IMR-90 (cell line): Measurements from ENCODE around the gene FERMT3. TPM values are rescaled to one million over a fixed set of nuclear protein-coding genes. Genes with fewer than 3 reads are reported as not detected.

Source experiments
- ATAC-seq: fragments of 200-7000 bp; cut with Tn5 transposase; 2 replicates; pipeline ENCODE4 v1.9.1; 2020; ENCODE audit warnings: low read depth, mild to moderate bottlenecking, moderate library complexity
- BruUV-seq: library from RNA; stranded (reverse); fragments of 400-500 nt; replicated peaks from 2 replicates; lab custom pipeline; 2021; lab: Mats Ljungman, UMichigan
- CTCF ChIA-PET: fragments of 300-600 bp; formaldehyde crosslinking; extraction: SDS; loops from one replicate; lab custom pipeline; 2021; ENCODE audit warnings: antibody characterized with exemption; lab: Yijun Ruan, JAX
- POLR2A ChIA-PET: fragments of 300-600 bp; sonication (Branson Sonifier 250); formaldehyde crosslinking; loops from one replicate; lab custom pipeline; 2022; ENCODE audit warnings: antibody characterized with exemption; ENCODE audit not compliant: unreplicated experiment; lab: Charles Lee
- DNase-seq: peaks from one replicate; pipeline ENCODE4 v3.0.0; 2013
- H2AFZ ChIP-seq: replicated peaks from 2 replicates; pipeline ENCODE3; 2013; ENCODE audit warnings: low read length, mild to moderate bottlenecking; ENCODE audit not compliant: poor library complexity
- H2AK5ac ChIP-seq: 2 replicates; pipeline ENCODE4 v1.6.1; 2013; ENCODE audit warnings: low read depth, low read length, inconsistent platforms
- H2AK9ac ChIP-seq: replicated peaks from 2 replicates; pipeline ENCODE3; 2013; ENCODE audit warnings: mild to moderate bottlenecking, low read depth, low read length, moderate library complexity; ENCODE audit not compliant: poor library complexity
- H2BK120ac ChIP-seq: 2 replicates; pipeline ENCODE4 v1.6.1; 2013; ENCODE audit warnings: low read depth, low read length, inconsistent platforms
- H2BK15ac ChIP-seq: 3 replicates; pipeline ENCODE4 v1.6.1; 2013; ENCODE audit warnings: low read depth, low read length, inconsistent platforms
- H2BK20ac ChIP-seq: 2 replicates; pipeline ENCODE4 v1.6.1; 2013; ENCODE audit warnings: low read depth, mild to moderate bottlenecking, inconsistent platforms, low read length, moderate library complexity
- H2BK5ac ChIP-seq: 2 replicates; pipeline ENCODE4 v1.6.1; 2013; ENCODE audit warnings: mild to moderate bottlenecking, low read depth, low read length, inconsistent platforms; ENCODE audit not compliant: poor library complexity, severe bottlenecking
- H3K14ac ChIP-seq: replicated peaks from 2 replicates; pipeline ENCODE4 v1.6.1; 2013; ENCODE audit warnings: low read depth, low read length, inconsistent platforms
- H3K18ac ChIP-seq: 2 replicates; pipeline ENCODE4 v1.6.1; 2013; ENCODE audit warnings: low read depth, low read length, control low read depth
- H3K23ac ChIP-seq: 2 replicates; pipeline ENCODE4 v1.6.1; 2013; ENCODE audit warnings: low read depth, low read length, inconsistent platforms
- H3K27ac ChIP-seq: 2 replicates; pipeline ENCODE4 v1.5.1; 2013; ENCODE audit warnings: mild to moderate bottlenecking, control low read depth, low read length; ENCODE audit not compliant: insufficient read depth
- H3K27me3 ChIP-seq: 2 replicates; pipeline ENCODE4 v1.6.1; 2013; ENCODE audit warnings: low read length; ENCODE audit not compliant: control insufficient read depth, insufficient read depth
- H3K36me3 ChIP-seq: 2 replicates; pipeline ENCODE4 v1.6.1; 2013; ENCODE audit warnings: low read length, mixed read lengths; ENCODE audit not compliant: control insufficient read depth, insufficient read depth
- H3K4ac ChIP-seq: 2 replicates; pipeline ENCODE4 v1.6.1; 2013; ENCODE audit warnings: low read depth, low read length, inconsistent platforms
- H3K4me1 ChIP-seq: 2 replicates; pipeline ENCODE4 v1.6.1; 2013; ENCODE audit warnings: low read length, mixed read lengths; ENCODE audit not compliant: control insufficient read depth, insufficient read depth
- H3K4me2 ChIP-seq: 2 replicates; pipeline ENCODE4 v1.6.1; 2013; ENCODE audit warnings: low read depth, mild to moderate bottlenecking, control low read depth, low read length, moderate library complexity
- H3K4me3 ChIP-seq: 2 replicates; pipeline ENCODE4 v1.5.1; 2013; ENCODE audit warnings: low read depth, mild to moderate bottlenecking, control low read depth, low read length, moderate library complexity; ENCODE audit not compliant: insufficient read depth
- H3K56ac ChIP-seq: 2 replicates; pipeline ENCODE4 v1.6.1; 2013; ENCODE audit warnings: low read length, inconsistent platforms; ENCODE audit not compliant: insufficient read depth; ENCODE audit errors: extremely low read depth
- H3K79me1 ChIP-seq, 2 experiments: 2 replicates each; pipeline ENCODE4 v1.6.1; 2013; ENCODE audit warnings: low read length in 2 of 2, inconsistent platforms in 1 of 2, low read depth in 1 of 2
- H3K9ac ChIP-seq: 2 replicates; pipeline ENCODE4 v1.6.1; 2013; ENCODE audit warnings: low read depth, low read length, control low read depth
- H3K9me1 ChIP-seq: 2 replicates; pipeline ENCODE4 v1.6.1; 2013; ENCODE audit warnings: low read length, inconsistent platforms; ENCODE audit not compliant: insufficient read depth
- H3K9me3 ChIP-seq: 2 replicates; pipeline ENCODE4 v1.6.1; 2013; ENCODE audit warnings: low read length; ENCODE audit not compliant: control insufficient read depth, insufficient read depth
- H4K20me1 ChIP-seq: 2 replicates; pipeline ENCODE4 v1.6.1; 2013; ENCODE audit warnings: low read length, inconsistent platforms; ENCODE audit not compliant: insufficient read depth
- H4K5ac ChIP-seq: 2 replicates; pipeline ENCODE4 v1.6.1; 2013; ENCODE audit warnings: mild to moderate bottlenecking, low read depth, low read length, control low read depth
- H4K8ac ChIP-seq, 2 experiments: 2 replicates each; pipeline ENCODE4 v1.6.1; 2013; ENCODE audit warnings: low read depth in 2 of 2, low read length in 2 of 2, control low read depth in 1 of 2, inconsistent platforms in 1 of 2
- H4K91ac ChIP-seq: 2 replicates; pipeline ENCODE4 v1.6.1; 2013; ENCODE audit warnings: low read depth, low read length, inconsistent platforms; ENCODE audit not compliant: insufficient read depth
- CHD1 ChIP-seq: IDR thresholded peaks from 2 replicates; pipeline ENCODE4 v1.6.1; 2012; ENCODE audit warnings: low read depth, low read length, improper control_type of control experiment
- NFE2L2 ChIP-seq: fragments of 150-350 bp; IDR thresholded peaks from 2 replicates; pipeline ENCODE4 v1.6.1; 2016; ENCODE audit warnings: low read depth, mild to moderate bottlenecking, low read length
- POLR2A ChIP-seq: IDR thresholded peaks from 2 replicates; pipeline ENCODE4 v1.6.1; 2012; ENCODE audit warnings: mild to moderate bottlenecking, low read depth, low read length
- RFX5 ChIP-seq: IDR thresholded peaks from 2 replicates; pipeline ENCODE4 v1.8.0; 2012; ENCODE audit warnings: low read depth, mild to moderate bottlenecking, low read length, moderate library complexity
- WGBS, 2 experiments: methylation state at CpG; one replicate each; pipeline versions ENCODE4 v1.1.5 to v1.1.7; 2013; ENCODE audit warnings: missing lambda C conversion rate in 2 of 2; ENCODE audit not compliant: insufficient read length in 1 of 2; ENCODE audit errors: extremely low coverage in 2 of 2; 5-methylcytosine and 5-hydroxymethylcytosine counted together
- dilution Hi-C: fragments of 300-500 bp; cut with HindIII; formaldehyde crosslinking; loops from one replicate; pipeline ENCODE4 v1.14.3; 2018; ENCODE audit warnings: low sequenced_read_pairs; ENCODE audit not compliant: unreplicated experiment
- in situ Hi-C: fragments of 300-500 bp; cut with MboI; formaldehyde crosslinking; loops from 3 replicates; pipeline ENCODE4 v1.14.3; 2019; ENCODE audit warnings: low sequenced_read_pairs, inconsistent platforms, mixed read lengths
- intact Hi-C: fragments of 100-400 bp; cut with micrococcal nuclease; formaldehyde crosslinking; loops from 2 replicates; pipeline ENCODE4 v1.10.0; 2022
- polyA plus RNA-seq, 3 experiments: library from polyadenylated mRNA; depleted of rRNA; stranded (reverse); fragments of >200 nt; gene quantifications; 2 replicates each; pipeline ENCODE4 v1.2.3, GENCODE V29; 2012; ENCODE audit warnings: low replicate concordance in 1 of 3
- total RNA-seq: library from RNA; depleted of rRNA; stranded (reverse); fragments of >200 nt; gene quantifications from 2 replicates; pipeline ENCODE4 v1.2.3, GENCODE V29; 2012

Gene FERMT3
- total and polyA plus RNA-seq, 2 of the 4 experiments (the other 2 are of a cell fraction), result 0.36 to 2.3 TPM

DNA sequence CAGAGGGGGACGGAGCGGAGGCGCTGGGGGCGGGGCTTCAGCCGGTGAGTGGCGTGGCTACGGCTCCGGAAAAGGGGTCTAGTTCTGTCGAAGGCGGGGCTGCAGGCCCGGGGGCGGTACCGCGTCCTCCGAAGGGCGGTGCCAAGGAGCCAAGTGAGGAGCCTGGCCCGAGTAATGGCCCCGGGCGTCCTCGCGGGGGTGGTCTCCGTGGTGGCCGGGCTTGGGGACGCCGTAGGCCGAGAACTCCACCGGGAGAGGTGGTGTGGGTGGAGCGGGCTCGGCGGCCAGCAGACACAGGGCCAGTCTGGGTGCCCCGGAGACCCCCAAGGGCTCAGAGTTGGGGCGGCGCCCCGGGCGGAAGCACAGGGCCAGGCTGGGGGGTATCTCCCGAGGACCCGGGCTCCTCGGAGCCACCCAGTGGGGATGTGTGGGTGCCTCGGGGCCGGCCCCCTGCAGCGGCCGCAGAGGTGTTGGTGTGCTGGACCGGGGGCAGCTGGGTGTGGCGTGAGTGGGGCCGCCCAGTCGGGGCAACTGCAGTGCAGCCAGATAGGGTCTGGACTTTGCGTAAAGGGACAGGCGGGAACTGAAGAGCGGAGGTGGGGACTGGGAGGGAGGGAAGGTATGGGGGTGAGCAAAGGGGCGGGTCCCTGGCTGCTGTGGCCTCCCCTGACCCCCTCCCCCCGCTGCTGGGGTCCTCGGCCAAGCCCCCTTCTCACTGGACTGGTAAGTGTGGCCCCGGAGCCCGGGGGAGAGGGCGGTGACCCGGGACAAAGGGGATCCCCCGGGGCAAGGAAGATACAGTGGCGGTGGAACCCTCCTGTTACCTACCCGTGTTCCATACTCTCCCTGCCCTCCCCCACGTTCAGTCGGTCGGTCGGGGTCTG, 35.2 kb downstream of the FERMT3 start:
- Histone ChIP-seq H2BK20ac (no peak overlapping the region), H3K27me3 (no peaks in the 10 kb centered on the region), H3K9me1 (peaks cover 14% of the 10 kb centered on the region), H3K56ac (0 out of 2 replicates have a peak overlapping the region, but pooled peaks have one; percentile 35), H3K9ac (peak overlapping the region; percentile 56), H3K36me3 (peaks cover 27% of the 10 kb centered on the region), H3K4ac (peak overlapping the region; percentile 77), H2AFZ (peak overlapping the region; percentile 85), H2BK5ac (peak overlapping the region; percentile 79), H2AK9ac (peak overlapping the region; percentile 98), H3K4me3 (peak overlapping the region; percentile 85), H2AK5ac (peak overlapping the region; percentile 63), H3K4me1 (peaks cover 13% of the 10 kb centered on the region), H4K20me1 (peaks cover 22% of the 10 kb centered on the region), H2BK120ac (peak overlapping the region; percentile 2; the same call in 1 of the 2 replicates), H2BK15ac (no peak overlapping the region), H4K91ac (peak overlapping the region; percentile 82), H3K23ac (peak overlapping the region; percentile 33; the same call in 1 of the 2 replicates), H3K27ac (peak overlapping the region; percentile 84), H4K5ac (no peak overlapping the region; the same call in 1 of the 2 replicates), H4K8ac (peak overlapping the region; percentile 56 to 59; a peak in 2 of 4 replicates), H3K9me3 (no peaks in the 10 kb centered on the region), H3K14ac (peak overlapping the region; percentile 91), H3K4me2 (peak overlapping the region; percentile 97), H3K79me1 (peaks cover 18 to 36% of the 10 kb centered on the region in 2 experiments; a peak in 3 of 4 replicates), H3K18ac (no peak overlapping the region)
- CTCF ChIA-PET, result interaction anchor here (0.6 to 2.5 kb wide), 3 partner anchors 37 to 881 kb away, joined by 3 to 8 read pairs (median 5); no protein-coding TSS in a partner anchor
- TF ChIP-seq RFX5 (no peak), CHD1 (no peak), POLR2A (0 out of 2 replicates have a peak, but pooled peaks have one; percentile 2), NFE2L2 (no peak)
- BruUV-seq, result no TSS peak
- in situ Hi-C loops, result no loop called here
- POLR2A ChIA-PET, result interaction anchor here (0.6 to 1.1 kb wide), 2 partner anchors 37 to 56 kb away, joined by 3 to 24 read pairs; no protein-coding TSS in a partner anchor
- WGBS, 2 experiments, result 0% methylated on average over 27 of the region's 63 CpGs; no CpG with 5 or more reads in 1 of the 2 experiments
- ATAC-seq (peak; percentile 3), DNase-seq (no peak)
- intact Hi-C loops, result loop anchor here (2.0 kb wide), 1 partner anchor 55 kb away; the partner anchor contains the start of gene STIP1
- dilution Hi-C loops, result no loop called here
